GM20000 (cell line): ENCODE results near the gene SYNDIG1.

Experiments used
- DNase-seq: peaks from one replicate; pipeline ENCODE4 v3.0.0; 2012; ENCODE audit warnings: low spot score
- CTCF ChIP-seq: IDR thresholded peaks from 2 replicates; pipeline ENCODE4 v1.5.1; 2012; ENCODE audit warnings: mild to moderate bottlenecking, control low read depth; ENCODE audit errors: extremely low read depth, missing control alignments

The SYNDIG1 gene

GRCh38 chr20:24581443-24582170 is 112.2 kb downstream of the SYNDIG1 start:
- no peak for TF ChIP-seq CTCF
- DNase-seq: no peak

- TF ChIP-seq CTCF: no peak
- no peak for DNase-seq
These were observed 113.1 kb downstream of the SYNDIG1 start for GRCh38 chr20:24582373-24583168.

- no peak for TF ChIP-seq CTCF
- DNase-seq: no peak
These were observed 113.9 kb downstream of the SYNDIG1 start for GRCh38 chr20:24583169-24583792.

GRCh38 chr20:24584078-24584477 is 114.6 kb downstream of the SYNDIG1 start:
- no peak for TF ChIP-seq CTCF
- DNase-seq: no peak

- DNase-seq: no peak
- TF ChIP-seq CTCF: no peak
These were observed 115.3 kb downstream of the SYNDIG1 start for GRCh38 chr20:24584538-24585356.

- DNase-seq: no peak
- TF ChIP-seq CTCF: no peak
These were observed 116.5 kb downstream of the SYNDIG1 start for GRCh38 chr20:24585796-24586522.
